ENCODE results near the gene GLP1R.

- TF ChIP-seq POLR2A (IDR thresholded peaks at IDR 0.05) (no peak), CTCF (IDR thresholded peaks at IDR 0.05) (no peak), POLR2AphosphoS5 (IDR thresholded peaks at IDR 0.05) (no peak)
Observed at GRCh38 chr6:39053016-39053624, 4.5 kb downstream of the GLP1R start.

All from suprapubic skin (tissue), 4 donors.